Suprapubic skin (tissue), 4 donors: Measurements from ENCODE around the gene EEPD1. TPM values are rescaled to one million over a fixed set of nuclear protein-coding genes. Genes with fewer than 3 reads are reported as not detected.

ENCODE experiments used
- DNase-seq, 2 donors: peaks; one replicate each; pipeline ENCODE4 v3.0.0-alpha.2; 2019; ENCODE audit warnings: low spot score in 2 of 2
- H3K27ac ChIP-seq: fragments of 200-600 bp; sonication (generic); one replicate; pipeline ENCODE4 v1.5.1; 2019
- H3K27me3 ChIP-seq: fragments of 200-600 bp; sonication (generic); one replicate; pipeline ENCODE4 v1.5.1; 2019
- H3K36me3 ChIP-seq: fragments of 200-600 bp; sonication (generic); one replicate; pipeline ENCODE4 v1.5.1; 2019
- H3K4me1 ChIP-seq: fragments of 200-600 bp; sonication (generic); one replicate; pipeline ENCODE4 v1.5.1; 2019
- H3K4me3 ChIP-seq: fragments of 200-600 bp; sonication (generic); one replicate; pipeline ENCODE4 v1.5.1; 2019; ENCODE audit warnings: mild to moderate bottlenecking
- H3K9me3 ChIP-seq: fragments of 200-600 bp; sonication (generic); one replicate; pipeline ENCODE4 v1.5.1; 2019
- EP300 ChIP-seq: sonication (generic); formaldehyde crosslinking; IDR thresholded peaks from one replicate; pipeline ENCODE4 v1.6.1; 2017; ENCODE audit warnings: antibody characterized with exemption
- POLR2A ChIP-seq, 2 donors: fragments of 450-650 bp; IDR thresholded peaks; one replicate each; pipeline ENCODE4 v1.6.1; 2017; ENCODE audit warnings: antibody characterized with exemption in 2 of 2, mild to moderate bottlenecking in 2 of 2, moderate library complexity in 2 of 2
- POLR2AphosphoS5 ChIP-seq, 3 donors: sonication (generic); formaldehyde crosslinking; IDR thresholded peaks; one replicate each; pipeline ENCODE4 v1.6.1; 2017; ENCODE audit warnings: antibody characterized with exemption in 3 of 3
- WGBS: methylation state at CpG from one replicate; pipeline ENCODE4 v1.1.5; 2018; 5-methylcytosine and 5-hydroxymethylcytosine counted together
- total RNA-seq, 4 donors: library from RNA; depleted of rRNA; stranded (reverse); fragments of >200 nt; gene quantifications; one replicate each; pipeline ENCODE4 v1.1.0, GENCODE V29; 2016
- TF ChIP-seq, protein P1 (sequence below), 2 donors: fragments of 200-600 bp in 1 of 2; fragments of 450-650 bp in 1 of 2; sonication (generic) in 1 of 2; IDR thresholded peaks; one replicate each; pipeline ENCODE4 v1.5.1; 2016 to 2019; ENCODE audit warnings: antibody characterized with exemption in 2 of 2, mild to moderate bottlenecking in 1 of 2, moderate library complexity in 1 of 2

The EEPD1 gene
- total RNA-seq, 4 donors from 2014 or later = 11.7 to 18.2 (median 16.1) TPM

DNA sequence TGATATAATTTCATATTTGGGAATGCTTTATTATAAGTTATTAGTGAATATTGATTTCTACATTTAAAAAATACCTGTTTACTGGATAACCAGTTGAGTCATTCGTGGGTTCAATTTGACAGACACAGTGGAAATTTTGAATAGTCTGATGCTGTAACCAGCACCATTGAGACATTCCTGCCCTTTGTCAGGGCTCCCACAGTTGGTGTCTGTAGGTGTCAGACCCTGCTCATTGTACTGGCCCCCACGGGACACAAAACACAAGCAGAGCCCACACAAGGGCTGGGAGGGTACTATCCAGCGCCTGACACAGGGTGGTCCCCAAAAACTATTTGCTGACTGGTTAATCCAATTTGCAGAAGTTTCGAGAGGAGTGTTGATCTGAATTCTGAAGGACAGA is 35.9 kb downstream of the EEPD1 start:
- H3K9me3 ChIP-seq = no peaks in the 10 kb centered on the region
- no peak overlapping the region for H3K4me3 ChIP-seq
- DNase-seq = no peak
- peaks cover 15% of the 10 kb centered on the region for H3K4me1 ChIP-seq
- WGBS = 87% methylated on average over 4 of the region's 4 CpGs
- TF ChIP-seq, protein P1, sequence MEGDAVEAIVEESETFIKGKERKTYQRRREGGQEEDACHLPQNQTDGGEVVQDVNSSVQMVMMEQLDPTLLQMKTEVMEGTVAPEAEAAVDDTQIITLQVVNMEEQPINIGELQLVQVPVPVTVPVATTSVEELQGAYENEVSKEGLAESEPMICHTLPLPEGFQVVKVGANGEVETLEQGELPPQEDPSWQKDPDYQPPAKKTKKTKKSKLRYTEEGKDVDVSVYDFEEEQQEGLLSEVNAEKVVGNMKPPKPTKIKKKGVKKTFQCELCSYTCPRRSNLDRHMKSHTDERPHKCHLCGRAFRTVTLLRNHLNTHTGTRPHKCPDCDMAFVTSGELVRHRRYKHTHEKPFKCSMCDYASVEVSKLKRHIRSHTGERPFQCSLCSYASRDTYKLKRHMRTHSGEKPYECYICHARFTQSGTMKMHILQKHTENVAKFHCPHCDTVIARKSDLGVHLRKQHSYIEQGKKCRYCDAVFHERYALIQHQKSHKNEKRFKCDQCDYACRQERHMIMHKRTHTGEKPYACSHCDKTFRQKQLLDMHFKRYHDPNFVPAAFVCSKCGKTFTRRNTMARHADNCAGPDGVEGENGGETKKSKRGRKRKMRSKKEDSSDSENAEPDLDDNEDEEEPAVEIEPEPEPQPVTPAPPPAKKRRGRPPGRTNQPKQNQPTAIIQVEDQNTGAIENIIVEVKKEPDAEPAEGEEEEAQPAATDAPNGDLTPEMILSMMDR (IDR thresholded peaks at IDR 0.05) = no peak
- no peak for TF ChIP-seq EP300
- TF ChIP-seq POLR2AphosphoS5 (IDR thresholded peaks at IDR 0.05) = no peak
- TF ChIP-seq POLR2A (IDR thresholded peaks at IDR 0.05) = no peak
- H3K36me3 ChIP-seq = no peaks in the 10 kb centered on the region
- no peak overlapping the region for H3K27ac ChIP-seq
- no peaks in the 10 kb centered on the region for H3K27me3 ChIP-seq

DNA sequence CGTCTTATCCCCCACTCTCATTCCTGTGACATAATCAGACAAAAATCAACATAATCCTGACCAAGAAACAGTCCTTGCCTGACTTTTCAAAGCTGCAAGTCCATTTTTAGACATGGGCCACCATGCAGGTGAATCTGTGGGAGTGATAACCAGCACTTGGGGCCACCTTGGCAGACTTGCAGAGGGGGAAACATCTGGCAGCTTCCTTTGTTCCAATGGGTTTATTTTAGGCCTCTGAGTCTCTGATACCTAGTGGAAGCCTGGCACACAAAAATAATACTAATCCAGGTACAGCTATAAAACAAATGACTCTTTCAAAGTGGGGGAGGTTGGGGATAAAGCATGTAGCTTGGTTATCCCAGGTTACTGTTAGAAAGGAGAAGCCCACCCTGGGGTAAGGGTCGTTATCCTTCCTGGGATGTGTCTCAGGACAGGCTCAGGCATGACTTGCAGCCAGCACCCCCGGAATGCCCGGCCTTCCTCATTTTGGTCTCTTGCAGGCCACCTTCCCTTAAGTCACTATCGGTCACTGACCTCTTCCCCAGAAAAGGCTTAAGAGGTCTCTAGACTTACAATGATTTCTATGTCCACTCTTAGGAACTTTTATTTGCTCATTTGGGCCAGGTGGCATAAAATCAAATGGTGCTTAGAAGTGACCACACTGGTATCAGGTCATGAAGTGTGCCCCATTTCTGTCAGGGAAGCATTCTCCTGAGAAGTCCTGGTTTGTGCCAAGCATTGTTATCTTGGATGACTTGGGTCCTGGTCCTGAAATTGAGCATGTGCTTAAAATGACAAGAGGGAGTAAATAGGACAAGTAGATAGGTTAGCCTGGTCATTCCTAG is 37.6 kb downstream of the EEPD1 start:
- Histone ChIP-seq H3K27ac (no peak overlapping the region), H3K4me3 (no peak overlapping the region), H3K36me3 (no peaks in the 10 kb centered on the region), H3K27me3 (no peaks in the 10 kb centered on the region), H3K9me3 (no peaks in the 10 kb centered on the region), H3K4me1 (peaks cover 15% of the 10 kb centered on the region)
- TF ChIP-seq EP300 = no peak
- 86% methylated on average over 5 of the region's 5 CpGs for WGBS
- no peak for DNase-seq

DNA sequence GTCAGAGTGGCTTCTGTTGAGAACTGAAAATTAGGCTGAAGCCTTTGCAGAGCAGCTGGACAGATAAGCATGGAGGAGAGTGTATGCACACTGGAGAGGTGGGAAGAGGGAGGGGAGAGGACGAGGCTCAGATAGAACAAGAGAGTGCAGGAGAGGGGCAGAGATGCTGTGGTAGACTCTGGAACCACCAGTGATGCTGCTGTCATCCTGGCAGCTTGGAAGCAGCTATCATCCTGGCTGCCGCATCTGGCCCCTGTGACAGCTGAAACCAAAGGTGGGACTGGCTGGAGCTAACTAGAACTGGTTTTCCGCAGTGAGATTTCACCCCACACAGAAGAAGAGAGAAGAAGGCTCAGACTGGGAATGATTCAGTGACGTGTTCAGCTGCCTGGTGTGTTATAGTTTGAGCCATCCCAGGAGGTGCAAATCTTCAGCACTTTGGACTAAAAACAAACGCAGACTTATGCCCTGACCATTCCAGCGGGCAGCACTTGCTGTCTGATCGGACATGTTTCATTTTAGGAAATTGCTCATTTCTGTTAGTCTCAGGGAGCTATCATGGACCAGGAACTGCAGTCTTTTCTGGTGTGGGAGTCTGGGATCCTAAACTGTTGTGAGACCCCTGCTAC is 38.4 kb downstream of the EEPD1 start:
- H3K4me1 ChIP-seq = peaks cover 15% of the 10 kb centered on the region
- no peak for DNase-seq
- WGBS = 74% methylated on average over 7 of the region's 7 CpGs

DNA sequence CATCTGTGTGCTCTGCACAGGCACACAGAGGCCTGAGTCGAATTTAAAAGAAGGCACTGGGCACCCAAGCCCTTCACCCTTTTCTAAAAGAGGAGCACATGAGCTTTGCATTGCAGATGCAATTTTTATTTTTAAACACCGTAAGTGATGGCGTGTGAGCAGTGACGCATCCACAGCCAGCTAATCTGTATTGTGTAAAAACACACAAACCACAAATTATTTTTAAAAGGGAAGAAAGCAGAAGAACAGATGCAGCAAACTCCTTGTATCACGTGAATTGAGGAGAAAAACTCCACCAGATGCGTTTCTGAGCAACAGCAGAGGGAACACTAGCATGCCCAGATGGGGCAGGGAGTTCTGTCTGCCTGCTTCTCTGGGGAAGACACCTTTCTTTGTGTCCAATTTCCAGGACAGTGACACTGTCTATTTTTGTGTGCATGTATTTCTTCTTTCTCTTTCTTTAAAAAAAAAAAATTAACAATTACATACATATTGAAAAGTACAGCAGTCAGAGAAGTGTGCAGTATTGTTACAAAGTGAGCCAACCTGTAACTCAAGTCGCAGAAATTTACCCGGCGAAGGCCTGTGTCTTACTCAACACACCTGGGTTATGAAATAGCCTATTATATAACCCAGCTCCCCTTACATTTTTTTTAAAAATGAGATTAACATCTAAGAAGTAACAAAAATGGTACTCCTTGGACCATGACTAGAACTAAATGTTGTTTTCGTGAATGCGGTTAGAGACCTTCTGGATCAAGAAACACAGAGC is 39.2 kb downstream of the EEPD1 start:
- no peak overlapping the region for H3K27ac ChIP-seq
- DNase-seq = no peak
- no peaks in the 10 kb centered on the region for H3K27me3 ChIP-seq
- H3K4me1 ChIP-seq = peaks cover 15% of the 10 kb centered on the region
- TF ChIP-seq, protein P1 (IDR thresholded peaks at IDR 0.05) = no peak
- H3K4me3 ChIP-seq = no peak overlapping the region
- H3K36me3 ChIP-seq = no peaks in the 10 kb centered on the region
- 64% methylated on average over 11 of the region's 11 CpGs for WGBS
- no peaks in the 10 kb centered on the region for H3K9me3 ChIP-seq

More for the DNA sequence above, 38.4 kb downstream of the EEPD1 start:
- H3K27me3 ChIP-seq = no peaks in the 10 kb centered on the region
- no peak overlapping the region for H3K4me3 ChIP-seq
- TF ChIP-seq, protein P1 (IDR thresholded peaks at IDR 0.05) = no peak
- TF ChIP-seq POLR2AphosphoS5 (IDR thresholded peaks at IDR 0.05) = no peak
- TF ChIP-seq EP300 = no peak
- TF ChIP-seq POLR2A (IDR thresholded peaks at IDR 0.05) = no peak
- no peaks in the 10 kb centered on the region for H3K9me3 ChIP-seq
- H3K36me3 ChIP-seq = no peaks in the 10 kb centered on the region
- no peak overlapping the region for H3K27ac ChIP-seq

DNA sequence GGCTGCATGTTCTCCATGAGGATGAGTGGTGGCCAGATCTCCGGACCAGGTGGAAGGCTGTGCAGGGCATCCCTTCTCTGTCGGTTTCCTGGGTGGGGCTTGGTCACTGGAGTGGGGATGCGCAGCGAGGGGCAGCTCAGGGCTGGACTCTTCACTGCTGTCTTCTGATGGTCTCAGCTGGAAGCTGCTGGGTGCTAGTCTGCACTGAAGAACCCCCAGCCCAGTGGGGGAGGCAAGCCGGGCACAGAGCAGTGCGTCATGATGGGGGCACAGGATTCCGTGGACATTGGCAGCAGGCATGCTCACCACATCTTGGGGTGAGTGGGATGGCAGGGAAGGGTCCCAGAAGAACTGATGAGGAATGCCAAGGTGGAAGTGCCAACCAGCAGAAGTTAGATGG is 39.8 kb downstream of the EEPD1 start:
- H3K36me3 ChIP-seq = no peaks in the 10 kb centered on the region
- H3K4me3 ChIP-seq = no peak overlapping the region
- no peaks in the 10 kb centered on the region for H3K27me3 ChIP-seq
- no peak for DNase-seq
- H3K27ac ChIP-seq = no peak overlapping the region
- H3K4me1 ChIP-seq = peaks cover 15% of the 10 kb centered on the region
- TF ChIP-seq, protein P1 (IDR thresholded peaks at IDR 0.05) = no peak
- TF ChIP-seq POLR2AphosphoS5 (IDR thresholded peaks at IDR 0.05) = no peak
- TF ChIP-seq POLR2A (IDR thresholded peaks at IDR 0.05) = no peak
- TF ChIP-seq EP300 = no peak
- H3K9me3 ChIP-seq = no peaks in the 10 kb centered on the region
- 91% methylated on average over 7 of the region's 7 CpGs for WGBS
